OCI-LY3 (cell line): Measurements from ENCODE around the gene HSD11B2.

Experiments
- H2AFZ ChIP-seq: fragments of 200-600, 300-600 bp; shearing (Covaris generic); 2 replicates; pipeline ENCODE4 v1.6.0; 2014; ENCODE audit warnings: antibody characterized with exemption, low read depth, low read length
- H3K27ac ChIP-seq: fragments of 200-600, 300-600 bp; sonication (generic); 2 replicates; pipeline ENCODE4 v1.5.1; 2014; ENCODE audit warnings: mild to moderate bottlenecking, low read length, moderate library complexity, mixed read lengths
- H3K27me3 ChIP-seq: fragments of 200-600, 300-600 bp; sonication (generic); 2 replicates; pipeline ENCODE4 v1.6.1; 2014; ENCODE audit warnings: low read depth, low read length, mixed read lengths
- H3K36me3 ChIP-seq: fragments of 200-600, 300-600 bp; sonication (generic); replicated peaks from 2 replicates; pipeline ENCODE3; 2014; ENCODE audit warnings: low read depth, low read length, mixed read lengths
- H3K4me1 ChIP-seq: fragments of 300-600, 200-600 bp; sonication (generic); 2 replicates; pipeline ENCODE4 v1.6.1; 2014; ENCODE audit warnings: low read length, mixed read lengths
- H3K4me2 ChIP-seq: fragments of 200-600, 300-600 bp; sonication (generic); 2 replicates; pipeline ENCODE4 v1.6.1; 2014; ENCODE audit warnings: low read length, mixed read lengths
- H3K4me3 ChIP-seq: fragments of 300-600, 200-600 bp; sonication (generic); 2 replicates; pipeline ENCODE4 v1.5.1; 2014; ENCODE audit warnings: antibody characterized with exemption, mild to moderate bottlenecking, low read length, moderate library complexity
- H3K79me2 ChIP-seq: fragments of 300-600, 200-600 bp; shearing (Covaris generic); 2 replicates; pipeline ENCODE4 v1.6.1; 2014; ENCODE audit warnings: mild to moderate bottlenecking, low read length, mixed read lengths
- H3K9ac ChIP-seq: fragments of 300-600, 200-600 bp; shearing (Covaris generic); 2 replicates; pipeline ENCODE4 v1.6.0; 2014; ENCODE audit warnings: mild to moderate bottlenecking, low read length, moderate library complexity
- H3K9me3 ChIP-seq: fragments of 200-600, 300-600 bp; shearing (Covaris generic); 2 replicates; pipeline ENCODE4 v1.6.1; 2014; ENCODE audit warnings: low read length, mixed read lengths; ENCODE audit not compliant: insufficient read depth
- H4K20me1 ChIP-seq: fragments of 200-600, 300-600 bp; sonication (generic); 2 replicates; pipeline ENCODE4 v1.6.1; 2016; ENCODE audit warnings: low read length, mixed read lengths; ENCODE audit not compliant: insufficient read depth
- CTCF ChIP-seq: fragments of 200-600, 300-600 bp; sonication (generic); IDR thresholded peaks from 2 replicates; pipeline ENCODE4 v1.5.1; 2014; ENCODE audit warnings: antibody characterized with exemption, low read length, low read depth
- EZH2phosphoT487 ChIP-seq: fragments of 200-600 bp; shearing (Covaris generic); IDR thresholded peaks from 2 replicates; pipeline ENCODE4 v1.6.1; 2018; ENCODE audit warnings: antibody characterized with exemption, mixed run types, low read depth

HSD11B2 gene

GRCh38 chr16:67458121-67458641, 27.3 kb downstream of the HSD11B2 start:
- Histone ChIP-seq H3K27ac (no peak overlapping the region), H2AFZ (no peak overlapping the region), H3K4me2 (no peak overlapping the region), H3K9me3 (no peaks in the 10 kb centered on the region), H3K4me1 (peaks cover 9% of the 10 kb centered on the region), H3K27me3 (no peaks in the 10 kb centered on the region), H4K20me1 (peaks cover 64% of the 10 kb centered on the region), H3K9ac (no peak overlapping the region), H3K4me3 (no peak overlapping the region), H3K79me2 (no peaks in the 10 kb centered on the region), H3K36me3 (no peaks in the 10 kb centered on the region)
- TF ChIP-seq EZH2phosphoT487 (no peak), CTCF (no peak)

GRCh38 chr16:67459066-67459860, 28.3 kb downstream of the HSD11B2 start:
- H2AFZ ChIP-seq = no peak overlapping the region
- no peak overlapping the region for H3K4me3 ChIP-seq
- H3K9ac ChIP-seq = no peak overlapping the region
- peaks cover 9% of the 10 kb centered on the region for H3K4me1 ChIP-seq
- H4K20me1 ChIP-seq = peaks cover 66% of the 10 kb centered on the region
- H3K9me3 ChIP-seq = no peaks in the 10 kb centered on the region
- no peak overlapping the region for H3K4me2 ChIP-seq
- H3K27me3 ChIP-seq = no peaks in the 10 kb centered on the region
- 0 out of 2 replicates have a peak, but pooled peaks cover 2% of the 10 kb centered on the region for H3K79me2 ChIP-seq
- no peaks in the 10 kb centered on the region for H3K36me3 ChIP-seq
- no peak overlapping the region for H3K27ac ChIP-seq
- no peak for TF ChIP-seq CTCF
- no peak for TF ChIP-seq EZH2phosphoT487

GRCh38 chr16:67459861-67460150, 28.9 kb downstream of the HSD11B2 start:
- Histone ChIP-seq H3K9ac (no peak overlapping the region), H3K4me2 (no peak overlapping the region), H3K27me3 (no peaks in the 10 kb centered on the region), H3K27ac (no peak overlapping the region), H3K4me3 (no peak overlapping the region), H3K9me3 (no peaks in the 10 kb centered on the region), H4K20me1 (peaks cover 71% of the 10 kb centered on the region), H3K36me3 (no peaks in the 10 kb centered on the region), H2AFZ (no peak overlapping the region), H3K79me2 (peaks cover 8% of the 10 kb centered on the region; the same call in 1 of the 2 replicates), H3K4me1 (peaks cover 9% of the 10 kb centered on the region)
- TF ChIP-seq EZH2phosphoT487 (no peak), CTCF (no peak)

GRCh38 chr16:67460168-67460567, 29.2 kb downstream of the HSD11B2 start:
- Histone ChIP-seq H2AFZ (no peak overlapping the region), H4K20me1 (peaks cover 71% of the 10 kb centered on the region), H3K4me3 (no peak overlapping the region), H3K27ac (no peak overlapping the region), H3K4me1 (peaks cover 9% of the 10 kb centered on the region), H3K27me3 (no peaks in the 10 kb centered on the region), H3K9ac (no peak overlapping the region), H3K4me2 (no peak overlapping the region), H3K36me3 (no peaks in the 10 kb centered on the region), H3K79me2 (peaks cover 10% of the 10 kb centered on the region; the same call in 1 of the 2 replicates), H3K9me3 (no peaks in the 10 kb centered on the region)
- no peak for TF ChIP-seq EZH2phosphoT487
- TF ChIP-seq CTCF = no peak
